ENCODE data around the gene CBX3. TPM values are rescaled to one million over a fixed set of nuclear protein-coding genes. Genes with fewer than 3 reads are reported as not detected.
"Not testable (repeated sequence)": the region's sequence is repeated elsewhere in the genome, so short reads cannot be mapped to it uniquely, and the experiment has no call there.

The CBX3 gene
- total and polyA plus RNA-seq, 4 donors: 26.9 to 53.3 (median 33.0) TPM

GRCh38 chr7:26159243-26159642 is 42.3 kb upstream of the CBX3 start:
- no peak for TF ChIP-seq JUND (IDR thresholded peaks at IDR 0.05)
- TF ChIP-seq YY1 (IDR thresholded peaks at IDR 0.05): no peak
- TF ChIP-seq RAD21 (IDR thresholded peaks at IDR 0.05): no peak
- TF ChIP-seq EGR1 (IDR thresholded peaks at IDR 0.05; ENCODE audit: low read depth in 2 of 2): no peak
- no peak for TF ChIP-seq MAX (IDR thresholded peaks at IDR 0.05)
- no peak for TF ChIP-seq ATF3 (IDR thresholded peaks at IDR 0.05)
- WGBS: 70% methylated on average over 2 of the region's 2 CpGs
- H3K9ac ChIP-seq (ENCODE audit: low read depth in 1 of 2, low read length in 2 of 2): no peak overlapping the region
- no peaks in the 10 kb centered on the region for H3K9me3 ChIP-seq (ENCODE audit: control insufficient read depth in 4 of 4, low read length in 3 of 4)
- H3K36me3 ChIP-seq (ENCODE audit: control insufficient read depth in 4 of 4, insufficient read depth in 3 of 4, low read depth in 1 of 4, low read length in 3 of 4): no peaks in the 10 kb centered on the region
- no peak overlapping the region for H3K27ac ChIP-seq (ENCODE audit: low read depth in 1 of 2, low read length in 2 of 2)
- H3K27me3 ChIP-seq (ENCODE audit: control insufficient read depth in 4 of 4, insufficient read depth in 4 of 4, low read length in 3 of 4): no peaks in the 10 kb centered on the region
- peaks cover 0 to 2% (median 0%) of the 10 kb centered on the region in 4 donors for H3K4me1 ChIP-seq (ENCODE audit: control insufficient read depth in 4 of 4, insufficient read depth in 4 of 4, low read length in 3 of 4)
- DNase-seq (ENCODE audit: low spot score): no peak
- H3K4me3 ChIP-seq (ENCODE audit: low read depth in 1 of 3, low read length in 3 of 3): no peak overlapping the region

- Histone ChIP-seq H3K4me1 (ENCODE audit: control insufficient read depth in 4 of 4, insufficient read depth in 4 of 4, low read length in 3 of 4) (no peaks in the 10 kb centered on the region), H3K4me3 (ENCODE audit: low read depth in 1 of 3, low read length in 3 of 3) (no peak overlapping the region), H3K9me3 (ENCODE audit: control insufficient read depth in 4 of 4, low read length in 3 of 4) (no peaks in the 10 kb centered on the region), H3K9ac (ENCODE audit: low read depth in 1 of 2, low read length in 2 of 2) (no peak overlapping the region), H3K27me3 (ENCODE audit: control insufficient read depth in 4 of 4, insufficient read depth in 4 of 4, low read length in 3 of 4) (no peaks in the 10 kb centered on the region), H3K27ac (ENCODE audit: low read depth in 1 of 2, low read length in 2 of 2) (no peak overlapping the region), H3K36me3 (ENCODE audit: control insufficient read depth in 4 of 4, insufficient read depth in 3 of 4, low read depth in 1 of 4, low read length in 3 of 4) (no peaks in the 10 kb centered on the region)
- 87% methylated on average over 2 of the region's 2 CpGs for WGBS
- DNase-seq (ENCODE audit: low spot score): no peak
- TF ChIP-seq SP1 (IDR thresholded peaks at IDR 0.05) (no peak), HNF4A (conservative IDR thresholded peaks at IDR 0.05) (no peak), CTCF (IDR thresholded peaks at IDR 0.05; ENCODE audit: low read depth, low read length, missing input control) (no peak), RXRA (IDR thresholded peaks at IDR 0.05) (no peak), MAX (IDR thresholded peaks at IDR 0.05) (no peak), FOXA2 (IDR thresholded peaks at IDR 0.05) (no peak), JUND (IDR thresholded peaks at IDR 0.05) (no peak), HNF4G (IDR thresholded peaks at IDR 0.05) (no peak), EGR1 (IDR thresholded peaks at IDR 0.05; ENCODE audit: low read depth in 2 of 2) (no peak), FOXA1 (IDR thresholded peaks at IDR 0.05) (no peak), NR2F2 (IDR thresholded peaks at IDR 0.05) (no peak)
Measured at GRCh38 chr7:26160896-26161295, 40.6 kb upstream of the CBX3 start.

GRCh38 chr7:26162431-26162830 is 39.1 kb upstream of the CBX3 start:
- no peak overlapping the region for H3K4me3 ChIP-seq (ENCODE audit: low read depth in 1 of 3, low read length in 3 of 3)
- peaks cover 0 to 3% (median 1%) of the 10 kb centered on the region in 4 donors for H3K4me1 ChIP-seq (ENCODE audit: control insufficient read depth in 4 of 4, insufficient read depth in 4 of 4, low read length in 3 of 4)
- no peak overlapping the region for H3K27ac ChIP-seq (ENCODE audit: low read depth in 1 of 2, low read length in 2 of 2)
- H3K9me3 ChIP-seq (ENCODE audit: control insufficient read depth in 4 of 4, low read length in 3 of 4): no peaks in the 10 kb centered on the region
- 93% methylated on average over 2 of the region's 2 CpGs for WGBS
- H3K9ac ChIP-seq (ENCODE audit: low read depth in 1 of 2, low read length in 2 of 2): no peak overlapping the region
- no peaks in the 10 kb centered on the region for H3K36me3 ChIP-seq (ENCODE audit: control insufficient read depth in 4 of 4, insufficient read depth in 3 of 4, low read depth in 1 of 4, low read length in 3 of 4)
- TF ChIP-seq NR2F2 (IDR thresholded peaks at IDR 0.05): no peak
- TF ChIP-seq RXRA (IDR thresholded peaks at IDR 0.05): no peak
- no peak for TF ChIP-seq TAF1 (conservative IDR thresholded peaks at IDR 0.05)
- no peak for TF ChIP-seq SP1 (IDR thresholded peaks at IDR 0.05)
- no peaks in the 10 kb centered on the region for H3K27me3 ChIP-seq (ENCODE audit: control insufficient read depth in 4 of 4, insufficient read depth in 4 of 4, low read length in 3 of 4)
- no peak for DNase-seq (ENCODE audit: low spot score)

GRCh38 chr7:26163804-26164203 is 37.7 kb upstream of the CBX3 start:
- H3K9ac ChIP-seq (ENCODE audit: low read depth in 1 of 2, low read length in 2 of 2); DNase-seq (ENCODE audit: low spot score): not testable (repeated sequence)
- WGBS: 42% methylated on average over 1 of the region's 1 CpG

More at GRCh38 chr7:26163804-26164203, 37.7 kb upstream of the CBX3 start:
- H3K36me3 ChIP-seq (ENCODE audit: control insufficient read depth in 4 of 4, insufficient read depth in 3 of 4, low read depth in 1 of 4, low read length in 3 of 4); H3K9me3 ChIP-seq (ENCODE audit: control insufficient read depth in 4 of 4, low read length in 3 of 4); H3K4me3 ChIP-seq (ENCODE audit: low read depth in 1 of 3, low read length in 3 of 3); H3K27me3 ChIP-seq (ENCODE audit: control insufficient read depth in 4 of 4, insufficient read depth in 4 of 4, low read length in 3 of 4); H3K4me1 ChIP-seq (ENCODE audit: control insufficient read depth in 4 of 4, insufficient read depth in 4 of 4, low read length in 3 of 4); H3K27ac ChIP-seq (ENCODE audit: low read depth in 1 of 2, low read length in 2 of 2): not testable (repeated sequence)
